ENCODE data around the gene ACAA2.
"Not testable (repeated sequence)": the region's sequence is repeated elsewhere in the genome, so short reads cannot be mapped to it uniquely, and the experiment has no call there.

Gene ACAA2

DNA sequence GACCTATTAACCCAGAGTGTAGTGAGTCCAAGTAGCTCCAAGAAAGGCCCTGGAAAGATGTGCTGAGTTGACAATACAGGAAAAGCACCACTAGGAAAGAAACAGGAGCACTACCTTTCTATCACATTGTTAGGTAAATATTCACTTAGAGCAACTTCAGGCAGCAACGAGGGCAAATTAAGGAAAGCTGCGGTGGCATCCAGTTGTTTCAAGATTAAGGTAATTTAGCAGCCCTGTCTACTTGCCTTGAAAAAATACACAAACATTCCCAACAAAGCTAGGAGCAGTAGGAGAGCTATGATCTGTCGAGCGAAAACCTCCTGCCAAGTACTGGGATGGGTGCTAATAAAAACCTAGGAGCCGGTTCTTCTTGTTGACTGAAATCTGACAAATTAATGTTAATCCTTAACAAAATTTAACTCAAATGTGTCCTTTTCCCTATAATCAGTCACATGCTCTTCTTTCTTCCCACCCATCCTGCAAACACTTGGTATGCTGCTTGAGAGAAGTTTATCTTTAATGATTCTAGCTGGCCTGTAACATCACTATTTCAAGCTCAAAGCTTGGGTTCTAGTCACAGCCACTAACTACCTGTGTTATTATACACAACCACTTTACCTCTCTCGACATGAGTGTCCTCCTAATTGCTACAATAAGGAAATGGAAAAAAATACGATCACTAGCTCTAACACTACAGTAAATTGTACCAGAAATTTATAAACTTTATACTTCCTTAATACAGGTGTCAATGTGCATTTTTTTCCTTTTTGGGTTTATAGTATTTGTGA is 2.0 kb downstream of the ACAA2 start:
- DNase-seq (ENCODE audit: low read depth), result no peak

DNA sequence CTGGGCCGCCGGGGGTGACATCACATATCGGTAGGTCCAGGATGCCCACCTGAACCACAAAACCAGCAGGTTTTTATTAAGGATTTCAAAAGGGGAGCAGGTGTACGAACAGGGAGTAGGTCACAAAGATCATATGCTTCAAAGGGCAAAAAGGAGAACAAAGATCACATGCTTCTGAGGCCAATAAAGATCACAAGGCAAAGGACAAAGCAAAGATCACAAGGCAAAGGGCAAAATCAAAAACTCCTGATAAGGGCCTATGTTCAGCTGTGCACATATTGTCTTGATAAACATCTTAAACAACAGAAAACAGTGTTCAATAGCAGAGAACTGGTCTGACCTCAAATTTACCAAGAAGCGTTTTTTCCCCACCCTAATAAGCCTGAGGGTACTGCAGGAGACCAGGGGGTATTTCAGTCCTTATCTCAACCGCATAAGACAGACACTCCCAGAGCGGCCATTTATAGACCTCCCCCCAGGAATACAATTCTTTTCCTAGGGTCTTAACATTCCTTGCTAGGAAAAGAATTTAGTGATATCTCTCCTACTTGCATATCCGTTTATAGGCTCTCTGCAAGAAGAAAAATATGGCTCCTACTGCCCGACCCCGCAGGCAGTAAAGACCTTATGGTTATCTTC is 4.7 kb downstream of the ACAA2 start:
- DNase-seq (ENCODE audit: low read depth), result not testable (repeated sequence)

DNA sequence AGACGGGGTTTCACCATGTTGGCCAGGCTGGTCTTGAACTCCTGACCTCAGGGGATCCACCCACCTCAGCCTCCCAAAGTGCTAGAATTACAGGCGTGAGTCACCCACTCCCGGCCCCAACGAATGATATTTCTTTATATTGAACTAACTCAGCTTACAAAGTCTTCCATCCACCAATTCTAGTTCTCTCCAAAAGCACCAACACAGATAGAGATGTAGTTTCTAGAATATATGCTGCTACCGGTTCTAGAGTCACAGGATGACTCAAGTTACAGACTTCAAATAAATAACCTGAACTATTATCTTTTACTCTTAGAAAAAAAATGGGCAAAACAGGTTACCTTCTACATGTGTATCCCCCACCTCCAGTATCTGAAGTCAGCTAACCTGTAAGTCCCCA is 9.2 kb downstream of the ACAA2 start:
- no peak for DNase-seq (ENCODE audit: low read depth)

DNA sequence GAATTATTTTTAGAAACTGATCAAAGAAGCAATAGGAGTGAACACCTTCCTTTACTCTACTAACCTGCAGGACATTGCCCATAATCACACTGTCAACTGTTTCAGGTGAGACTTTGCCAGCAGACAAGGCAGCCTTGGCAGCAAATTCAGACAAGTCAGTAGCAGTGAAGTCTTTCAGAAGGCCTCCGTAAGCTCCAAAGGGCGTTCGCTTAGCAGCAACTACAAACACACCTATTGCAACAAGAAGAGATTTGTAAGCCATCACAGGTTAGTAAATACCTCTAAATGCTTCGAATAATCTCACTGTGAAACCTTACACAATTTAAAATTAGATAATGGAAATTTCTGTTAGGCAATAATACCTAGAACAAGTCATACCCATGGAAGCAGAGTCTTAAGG is 10.7 kb downstream of the ACAA2 start:
- DNase-seq (ENCODE audit: low read depth), result no peak

DNA sequence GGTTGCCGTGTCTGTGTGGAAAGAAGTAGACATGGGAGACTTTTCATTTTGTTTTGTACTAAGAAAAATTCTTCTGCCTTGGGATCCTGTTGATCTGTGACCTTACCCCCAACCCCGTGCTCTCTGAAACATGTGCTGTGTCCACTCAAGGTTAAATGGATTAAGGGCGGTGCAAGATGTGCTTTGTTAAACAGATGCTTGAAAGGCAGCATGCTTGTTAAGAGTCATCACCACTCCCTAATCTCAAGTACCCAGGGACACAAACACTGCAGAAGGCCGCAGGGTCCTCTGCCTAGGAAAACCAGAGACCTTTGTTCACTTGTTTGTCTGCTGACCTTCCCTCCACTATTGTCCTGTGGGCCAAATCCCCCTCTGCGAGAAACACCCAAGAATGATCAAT is 12.8 kb downstream of the ACAA2 start:
- not testable (repeated sequence) for DNase-seq (ENCODE audit: low read depth)

DNA sequence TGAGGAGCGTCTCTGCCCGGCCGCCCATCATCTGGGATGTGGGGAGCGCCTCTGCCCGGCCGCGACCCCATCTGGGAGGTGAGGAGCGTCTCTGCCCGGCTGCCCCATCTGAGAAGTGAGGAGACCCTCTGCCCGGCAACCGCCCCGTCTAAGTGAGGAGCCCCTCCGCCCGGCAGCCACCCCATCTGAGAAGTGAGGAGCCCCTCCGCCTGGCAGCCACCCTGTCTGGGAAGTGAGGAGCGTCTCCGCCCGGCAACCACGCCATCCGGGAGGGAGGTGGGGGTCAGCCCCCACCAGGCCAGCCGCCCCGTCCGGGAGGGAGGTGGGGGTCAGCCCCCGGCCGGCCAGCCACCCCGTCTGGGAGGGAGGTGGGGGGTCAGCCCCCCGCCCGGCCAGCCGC is 13.5 kb downstream of the ACAA2 start:
- not testable (repeated sequence) for DNase-seq (ENCODE audit: low read depth)

DNA sequence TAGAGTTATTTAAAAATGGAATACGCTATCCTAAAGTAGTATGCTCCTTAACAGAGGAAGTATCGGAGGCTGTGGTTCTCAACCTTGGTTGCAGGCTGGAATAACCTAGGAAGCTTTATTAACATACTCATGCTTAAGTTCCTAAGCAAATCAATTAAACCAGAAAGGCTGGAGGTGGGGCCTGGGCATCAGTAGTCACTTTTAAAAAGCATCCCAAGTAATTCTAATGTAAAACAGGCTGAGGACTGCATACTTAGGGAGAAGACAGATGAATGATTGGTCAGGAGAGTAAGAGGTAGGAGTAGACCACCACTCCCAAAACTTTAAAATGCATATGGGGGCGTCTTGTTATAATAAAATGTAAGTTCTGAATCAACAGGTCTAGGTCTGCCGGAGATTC is 15.3 kb downstream of the ACAA2 start:
- DNase-seq (ENCODE audit: low read depth), result no peak

DNA sequence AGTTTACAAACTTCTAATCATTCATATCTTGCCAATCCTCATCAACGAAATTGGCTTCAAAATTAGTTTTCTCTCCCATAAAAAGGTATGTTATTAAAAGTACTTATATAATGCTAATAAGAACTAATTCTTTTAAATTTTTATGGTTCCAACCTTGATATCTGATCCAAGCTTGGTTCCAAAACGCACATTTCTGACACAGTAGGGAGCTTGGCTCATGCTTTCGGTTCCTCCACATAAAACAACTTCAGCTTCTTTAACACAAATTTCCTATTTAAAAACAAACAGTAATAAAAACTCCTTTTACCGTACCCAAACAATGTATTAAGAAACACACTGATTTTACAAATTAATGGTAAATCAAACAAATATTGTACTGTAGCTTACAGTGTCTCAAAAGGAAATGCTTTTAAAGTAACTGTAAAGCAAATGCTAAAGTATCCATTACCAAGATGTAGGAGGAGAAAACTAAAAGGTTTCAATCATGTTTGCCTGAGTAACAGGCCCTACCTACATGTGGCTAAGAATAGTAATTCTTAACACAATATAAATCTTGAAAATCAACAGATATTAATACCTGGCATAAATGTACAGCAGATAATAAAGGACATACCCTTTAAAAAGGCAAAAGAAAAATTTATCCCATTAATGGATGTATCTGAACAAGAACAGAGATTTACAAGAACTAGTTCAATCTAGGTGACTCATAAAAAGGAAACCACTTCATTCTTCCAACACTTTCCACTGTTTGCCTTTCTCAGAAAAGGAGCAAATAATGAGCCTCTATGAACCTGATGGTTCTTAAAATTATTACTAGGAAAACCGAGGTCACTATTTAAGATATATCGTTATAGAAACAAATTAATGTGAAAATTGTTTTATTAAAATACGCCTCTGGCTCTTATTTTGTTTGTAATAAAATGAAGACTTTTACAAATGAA is 17.5 kb downstream of the ACAA2 start:
- no peak for DNase-seq (ENCODE audit: low read depth)

DNA sequence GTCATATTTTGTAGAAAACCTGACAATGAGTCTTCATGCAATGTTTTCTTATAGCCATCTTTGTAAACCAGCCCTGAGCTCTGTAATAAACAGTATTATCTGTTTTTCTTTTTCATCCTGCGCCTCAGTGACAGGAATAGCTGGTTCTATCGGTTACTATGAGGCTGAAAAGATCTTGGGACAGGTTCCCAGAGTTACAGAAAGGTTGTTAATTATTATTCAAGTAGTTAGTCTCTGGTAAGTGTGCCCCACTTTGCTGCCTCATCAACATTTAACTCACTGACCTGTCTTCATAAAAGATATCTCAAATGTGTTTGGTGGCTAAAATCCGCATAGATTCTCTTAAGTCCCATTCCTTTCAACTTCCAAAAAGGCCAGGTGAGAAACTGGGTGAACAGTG is 18.6 kb downstream of the ACAA2 start:
- no peak for DNase-seq (ENCODE audit: low read depth)

DNA sequence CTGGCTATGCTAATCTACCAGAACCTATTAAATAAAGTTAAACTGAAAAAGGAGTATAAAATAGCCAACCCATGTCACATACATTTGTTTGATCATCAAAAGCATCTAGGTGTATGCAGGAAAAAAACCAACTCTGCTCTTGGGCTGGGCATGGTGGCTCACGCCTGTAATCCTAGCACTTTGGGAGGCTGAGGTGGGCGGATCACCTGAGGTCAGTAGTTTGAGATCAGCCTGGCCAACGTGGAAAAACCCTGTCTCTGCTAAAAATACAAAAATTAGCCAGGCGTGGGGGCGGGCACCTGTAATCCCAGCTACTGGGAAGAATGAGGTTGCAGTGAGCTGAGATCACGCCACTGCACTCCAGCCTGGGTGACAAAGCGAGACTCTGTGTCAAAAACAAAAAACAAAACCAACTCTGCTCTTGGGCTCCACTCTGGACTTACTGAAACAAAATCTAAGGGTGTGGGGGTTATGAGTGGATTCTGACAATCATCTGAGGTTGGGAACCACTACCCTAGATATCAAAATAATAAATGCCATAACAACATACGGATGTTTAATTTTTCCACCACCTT is 23.7 kb downstream of the ACAA2 start:
- DNase-seq (ENCODE audit: low read depth), result not testable (repeated sequence)

DNA sequence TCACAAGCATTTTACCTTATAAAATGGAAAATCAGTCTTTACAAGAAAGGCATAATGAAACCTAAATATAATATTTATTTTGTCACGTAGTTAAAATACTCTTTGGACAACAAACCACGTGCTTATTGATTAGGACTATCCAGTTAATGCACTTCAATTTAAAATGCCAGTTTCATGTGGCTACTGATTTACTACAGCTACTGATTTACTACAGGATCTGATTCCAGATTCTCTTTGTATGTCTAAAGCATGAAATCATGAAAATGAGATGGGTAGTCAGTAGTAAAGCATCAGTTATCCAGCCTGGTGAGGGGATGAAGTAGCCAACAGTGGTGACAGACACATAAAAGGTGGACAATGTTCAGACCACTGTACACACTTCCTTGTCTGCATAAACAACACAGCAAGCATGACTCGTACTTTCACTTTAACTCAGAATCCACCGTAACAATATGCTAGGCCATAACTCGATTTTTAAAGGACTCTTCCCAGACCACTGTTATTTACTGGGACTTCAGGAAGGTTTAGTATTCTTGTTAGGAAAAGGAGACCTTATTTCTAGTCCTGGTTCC is 24.9 kb downstream of the ACAA2 start:
- DNase-seq (ENCODE audit: low read depth), result no peak

DNA sequence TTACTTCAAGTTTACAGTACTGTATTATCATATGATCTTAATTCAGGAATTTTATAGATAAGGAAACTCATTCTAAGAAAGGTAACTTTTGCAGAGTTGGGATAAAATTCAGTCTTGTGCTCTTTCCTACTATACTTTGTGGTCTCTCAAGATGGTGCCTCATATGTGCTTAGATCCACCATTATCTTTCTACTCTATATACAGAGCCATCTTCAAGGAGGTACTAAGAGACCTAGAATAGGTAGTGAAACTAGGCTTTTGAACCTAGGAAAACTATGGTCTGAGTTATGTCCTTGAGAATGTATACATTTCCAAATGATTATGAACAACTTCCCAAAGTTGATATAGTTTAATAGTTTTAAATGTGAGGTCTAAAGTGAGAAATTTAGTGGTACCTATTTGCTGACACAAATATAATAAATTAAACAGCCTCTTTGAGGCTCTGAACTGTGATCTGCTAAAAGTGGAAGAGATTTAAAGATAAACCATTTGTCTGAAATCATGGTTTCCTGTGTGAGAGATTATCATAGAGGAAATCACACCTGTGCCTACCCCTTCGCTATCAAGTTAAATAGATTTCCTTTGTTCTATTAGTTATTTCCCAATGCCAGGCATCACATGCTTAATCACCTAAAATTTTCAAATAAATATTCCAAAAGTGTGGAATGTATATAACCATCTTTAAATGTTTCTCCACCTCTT is 27.2 kb downstream of the ACAA2 start:
- no peak for DNase-seq (ENCODE audit: low read depth)

DNA sequence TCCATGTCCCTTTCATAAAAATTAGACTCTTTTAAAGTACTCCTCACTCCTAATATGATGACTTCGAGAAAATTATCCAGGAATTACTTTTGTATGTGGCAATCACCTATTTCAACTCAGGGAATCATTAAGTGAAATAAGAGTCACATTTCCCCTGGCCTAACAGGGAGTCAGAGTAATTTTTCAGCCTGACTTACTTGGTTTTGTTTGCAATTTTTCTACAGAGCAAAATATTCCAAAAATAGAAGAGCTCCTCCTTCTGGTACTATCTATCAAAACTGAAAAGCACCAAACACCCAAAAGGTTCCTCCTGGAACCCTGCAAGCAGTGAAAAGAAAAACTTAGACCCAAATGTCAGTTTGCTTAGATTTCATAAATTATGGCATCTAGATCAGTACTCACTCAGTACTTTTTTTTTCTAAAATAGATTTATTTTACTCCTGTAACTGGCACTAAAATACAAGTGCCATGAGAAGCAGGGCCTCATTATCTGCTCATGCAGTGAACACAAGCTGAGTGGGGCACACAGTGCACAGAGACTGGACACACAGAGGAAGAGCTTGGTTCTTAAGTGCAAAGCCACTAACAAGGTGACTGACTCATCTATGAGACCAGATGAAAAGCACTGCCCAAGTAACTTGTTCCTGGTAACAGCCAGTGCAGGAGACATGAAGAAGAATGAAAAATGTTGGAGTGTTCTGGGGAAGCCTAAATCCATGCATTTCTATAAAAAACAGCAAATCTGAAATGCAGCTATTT is 28.7 kb downstream of the ACAA2 start:
- no peak for DNase-seq (ENCODE audit: low read depth)

DNA sequence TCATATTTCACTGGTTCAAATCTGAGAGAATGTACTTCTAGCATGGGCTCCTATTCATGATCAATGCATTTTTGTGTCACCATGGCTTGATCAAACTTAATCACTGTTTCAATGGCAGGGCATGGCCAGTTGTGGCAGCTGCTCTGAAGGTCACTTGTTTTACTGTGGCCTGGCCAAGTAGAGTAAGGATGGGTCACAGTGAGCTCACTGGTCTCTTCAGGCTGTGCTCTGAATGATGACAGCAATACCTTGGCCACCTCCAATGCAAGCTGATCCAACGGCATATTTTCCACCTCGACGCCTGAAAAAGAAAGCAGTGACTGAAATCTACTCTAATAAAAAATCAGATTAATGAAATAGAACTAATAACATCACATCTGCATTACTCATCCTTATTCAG is 29.7 kb downstream of the ACAA2 start:
- DNase-seq (ENCODE audit: low read depth), result not testable (repeated sequence)

DNA sequence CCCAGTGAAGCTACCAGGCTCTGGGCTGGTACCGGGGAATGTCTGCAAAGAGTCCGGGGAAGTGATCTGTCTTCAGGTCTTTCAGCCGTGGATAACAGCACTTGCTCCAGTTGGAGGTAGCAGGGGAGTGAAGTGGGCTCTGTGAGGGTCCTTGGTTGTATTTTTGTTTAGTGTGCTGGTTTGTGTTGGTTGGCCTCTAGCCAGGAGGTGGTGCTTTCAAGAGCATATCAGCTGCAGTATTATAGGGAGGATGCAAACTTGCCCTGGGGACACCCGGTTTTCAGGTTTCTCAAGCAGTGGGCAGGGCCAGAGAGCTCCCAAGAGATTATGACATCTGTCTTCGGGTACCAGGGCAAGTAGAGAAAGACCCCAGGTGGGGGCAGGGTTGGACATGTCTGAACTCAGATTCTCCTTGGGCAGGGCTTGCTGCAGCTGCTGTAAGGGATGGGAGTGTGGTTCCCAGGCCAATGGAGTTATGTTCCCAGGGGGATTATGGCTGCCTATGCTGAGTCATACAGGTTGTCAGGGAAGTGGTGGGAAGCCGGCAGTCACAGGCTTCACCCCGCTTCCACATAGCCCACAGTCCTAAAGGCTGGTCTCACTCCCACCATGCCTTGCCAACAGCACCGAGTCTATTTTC is 34.4 kb downstream of the ACAA2 start:
- DNase-seq (ENCODE audit: low read depth), result no peak

DNA sequence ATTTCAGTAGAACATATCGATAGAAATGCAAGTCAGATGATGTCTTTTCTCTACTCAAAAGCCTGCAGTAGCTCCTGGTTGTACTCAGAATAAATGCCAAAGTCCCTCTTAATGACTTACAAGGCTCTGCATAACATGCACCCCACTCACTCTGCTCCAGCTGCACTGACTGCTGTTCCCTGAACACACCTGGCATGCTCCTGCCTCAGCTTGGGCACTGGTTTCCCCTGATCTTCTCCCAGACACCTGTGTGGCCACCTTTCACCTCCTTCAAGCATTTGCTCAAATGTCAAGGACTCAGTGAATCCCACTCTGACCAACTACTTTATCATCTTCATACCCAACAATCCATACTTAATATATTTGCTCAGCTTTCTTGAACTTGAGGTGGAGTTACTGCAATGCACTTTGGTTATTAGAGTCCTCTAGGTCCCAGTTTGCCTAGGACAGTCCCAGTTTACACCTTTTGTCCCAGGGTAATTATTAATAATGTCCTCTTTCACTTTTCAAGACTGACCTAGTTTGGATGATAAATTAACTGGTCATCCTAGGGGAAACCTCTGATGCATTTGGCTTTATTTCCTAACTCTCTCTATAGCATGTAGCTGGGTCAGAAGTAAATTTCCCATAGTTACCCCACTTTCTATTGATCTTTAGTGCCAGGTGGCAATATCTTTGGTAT is 44.1 kb downstream of the ACAA2 start:
- no peak for DNase-seq (ENCODE audit: low read depth)

DNA sequence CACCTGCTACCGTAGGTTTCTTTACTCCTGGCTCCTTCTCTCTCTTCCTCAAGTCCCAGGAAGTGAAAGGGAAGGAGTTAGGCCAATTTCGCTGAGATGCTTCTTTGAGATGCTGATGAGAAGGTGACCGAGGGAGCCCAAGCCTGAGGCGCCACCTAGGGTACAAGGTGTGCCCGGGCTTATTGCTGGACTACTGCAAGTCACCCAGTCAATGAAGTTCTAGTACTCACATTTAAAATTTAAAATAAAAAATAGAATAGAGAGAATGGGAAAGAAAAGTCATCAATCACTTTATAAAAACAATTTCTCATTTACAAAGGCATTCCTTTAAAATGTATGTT is 45.3 kb downstream of the ACAA2 start:
- DNase-seq (ENCODE audit: low read depth), result no peak

DNA sequence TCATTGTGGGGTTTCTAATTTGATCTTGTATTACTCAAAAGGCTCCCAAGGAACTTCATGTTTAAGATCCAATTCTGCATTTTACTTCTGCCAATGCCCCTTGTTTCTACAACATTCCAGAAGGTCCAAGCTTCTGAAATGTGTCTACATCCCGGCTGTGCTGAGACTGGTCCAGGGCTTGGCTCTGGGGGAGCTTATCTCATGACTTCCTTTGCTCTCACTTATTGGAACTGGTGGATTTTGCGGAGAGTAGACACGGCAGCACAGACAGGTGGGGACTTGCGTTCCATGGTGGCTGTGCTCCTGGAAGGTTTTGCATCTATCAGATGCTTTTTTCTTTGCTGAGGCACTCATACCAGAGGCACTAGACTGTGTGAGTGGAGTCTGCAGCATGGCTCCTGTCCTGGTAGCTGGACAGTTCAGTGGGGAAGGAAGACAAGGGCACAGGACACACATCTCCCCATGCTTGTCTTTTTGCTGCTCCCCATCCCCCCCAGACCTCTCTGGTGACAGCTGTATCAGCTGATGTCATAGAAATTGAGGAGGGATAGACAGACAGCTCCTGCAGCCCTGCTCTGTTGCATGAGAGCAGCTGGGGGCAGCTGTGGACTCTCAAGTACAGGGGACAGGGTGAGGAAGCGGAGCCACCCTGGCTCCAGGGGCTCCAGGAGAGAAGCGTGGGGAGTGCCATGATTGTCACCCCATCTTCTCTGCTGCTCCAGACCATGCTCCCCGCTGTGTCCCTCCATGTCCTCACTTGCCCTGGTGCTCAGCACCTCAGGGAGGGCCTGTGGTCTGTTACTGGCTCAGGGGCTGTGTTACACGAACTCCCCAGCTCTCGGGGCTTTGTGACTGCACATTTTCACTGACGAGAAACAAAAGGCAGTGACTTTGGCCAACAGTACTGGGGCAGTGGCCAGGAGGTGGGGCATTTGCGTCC is 46.0 kb downstream of the ACAA2 start:
- no peak for DNase-seq (ENCODE audit: low read depth)

DNA sequence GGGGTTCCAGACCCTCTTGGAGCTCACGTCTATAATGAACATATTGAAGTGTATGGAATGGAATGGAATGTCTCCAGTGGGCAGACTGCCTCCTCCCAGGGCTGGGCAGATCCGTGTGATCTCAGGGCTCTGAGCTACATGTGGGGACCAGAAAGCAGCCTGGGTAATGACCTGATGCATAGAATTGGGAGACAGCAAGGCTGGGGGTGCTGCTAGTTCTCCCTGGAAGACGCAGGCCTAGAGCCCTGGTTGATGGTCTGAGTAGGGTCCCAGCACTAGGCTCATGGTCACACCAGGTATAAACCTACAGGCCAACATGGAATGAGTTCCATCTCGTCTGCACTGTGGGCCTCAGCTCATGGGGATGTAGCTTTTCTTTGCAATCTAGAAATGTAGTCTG is 46.7 kb downstream of the ACAA2 start:
- no peak for DNase-seq (ENCODE audit: low read depth)
